ENCODE results near the gene JAK1. TPM values are rescaled to one million over a fixed set of nuclear protein-coding genes. Genes with fewer than 3 reads are reported as not detected.
A peak's percentile ranks its signal among the peaks of the same experiment; 100 is the strongest.
"Not testable (repeated sequence)": the region's sequence is repeated elsewhere in the genome, so short reads cannot be mapped to it uniquely, and the experiment has no call there.

JAK1 gene
- total and polyA plus RNA-seq, 9 donors = 49.2 to 69.5 (median 56.2) TPM

GRCh38 chr1:64838486-64838885 lies 127.9 kb downstream of the JAK1 start:
- no peak overlapping the region for H3K27ac ChIP-seq (ENCODE audit: low read length)
- H3K9me3 ChIP-seq (replicated peaks; ENCODE audit: control insufficient read depth, low read depth, low read length) = no peaks in the 10 kb centered on the region
- WGBS (ENCODE audit: insufficient coverage) = no CpG with 5 or more reads among the region's 7 CpGs
- H3K27me3 ChIP-seq (ENCODE audit: control insufficient read depth, insufficient read depth, low read length) = no peaks in the 10 kb centered on the region
- DNase-seq = no peak
- peaks cover 18% of the 10 kb centered on the region for H3K4me1 ChIP-seq (ENCODE audit: control insufficient read depth, insufficient read depth, low read length)
- H3K4me3 ChIP-seq (ENCODE audit: low read length) = no peak overlapping the region
- peaks cover 75% of the 10 kb centered on the region for H3K36me3 ChIP-seq (ENCODE audit: control insufficient read depth, insufficient read depth, low read length)

GRCh38 chr1:64836802-64837201 lies 129.5 kb downstream of the JAK1 start:
- peaks cover 72% of the 10 kb centered on the region for H3K36me3 ChIP-seq (ENCODE audit: control insufficient read depth, insufficient read depth, low read length)
- no peaks in the 10 kb centered on the region for H3K9me3 ChIP-seq (replicated peaks; ENCODE audit: control insufficient read depth, low read depth, low read length)
- 91% methylated on average over 6 of the region's 8 CpGs for WGBS (ENCODE audit: insufficient coverage)
- DNase-seq = no peak
- H3K4me3 ChIP-seq (ENCODE audit: low read length) = no peak overlapping the region
- H3K27ac ChIP-seq (ENCODE audit: low read length) = no peak overlapping the region
- no peaks in the 10 kb centered on the region for H3K27me3 ChIP-seq (ENCODE audit: control insufficient read depth, insufficient read depth, low read length)
- peaks cover 17% of the 10 kb centered on the region for H3K4me1 ChIP-seq (ENCODE audit: control insufficient read depth, insufficient read depth, low read length)

GRCh38 chr1:64834734-64835133 lies 131.6 kb downstream of the JAK1 start:
- Histone ChIP-seq H3K27me3 (ENCODE audit: control insufficient read depth, insufficient read depth, low read length) (no peaks in the 10 kb centered on the region), H3K4me3 (ENCODE audit: low read length) (no peak overlapping the region), H3K36me3 (ENCODE audit: control insufficient read depth, insufficient read depth, low read length) (peaks cover 52% of the 10 kb centered on the region)

DNA sequence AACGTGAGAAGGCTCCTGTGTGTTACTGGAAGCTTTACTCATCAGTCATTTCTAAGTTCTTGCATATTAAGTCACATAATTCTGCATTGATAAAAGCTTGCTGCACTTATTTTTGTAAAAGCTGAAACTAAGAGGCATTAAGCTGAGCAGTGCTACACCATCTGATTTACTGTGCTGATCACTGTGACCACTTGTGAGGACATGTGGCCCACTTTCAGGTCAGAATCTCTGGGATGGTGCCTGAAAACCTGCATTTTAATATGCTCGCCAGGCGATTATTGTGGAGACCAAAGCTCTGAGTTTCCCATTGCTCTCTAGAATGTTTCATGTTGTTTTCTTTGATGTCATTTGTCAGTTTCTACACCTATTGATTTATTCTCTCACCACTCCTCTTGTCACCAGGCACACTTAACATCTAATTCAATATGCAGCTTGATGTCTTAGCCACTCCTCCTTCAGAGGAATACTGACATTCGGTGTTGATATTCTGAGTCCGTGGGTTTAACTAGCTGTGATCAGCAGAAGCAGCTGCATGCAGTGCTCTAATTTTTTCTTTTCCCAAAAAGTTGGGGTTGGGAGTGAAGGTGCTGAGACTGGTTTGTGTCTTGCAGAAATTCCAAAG lies 136.2 kb downstream of the JAK1 start:
- Histone ChIP-seq H3K4me3 (ENCODE audit: low read length) (no peak overlapping the region), H3K27ac (ENCODE audit: low read length) (no peak overlapping the region), H3K36me3 (ENCODE audit: control insufficient read depth, insufficient read depth, low read length) (peaks cover 20% of the 10 kb centered on the region), H3K27me3 (ENCODE audit: control insufficient read depth, insufficient read depth, low read length) (no peaks in the 10 kb centered on the region), H3K9me3 (replicated peaks; ENCODE audit: control insufficient read depth, low read depth, low read length) (no peaks in the 10 kb centered on the region), H3K4me1 (ENCODE audit: control insufficient read depth, insufficient read depth, low read length) (no peaks in the 10 kb centered on the region)
- no peak for DNase-seq
- no CpG with 5 or more reads among the region's 5 CpGs for WGBS (ENCODE audit: insufficient coverage)

More at GRCh38 chr1:64834734-64835133, 131.6 kb downstream of the JAK1 start:
- DNase-seq = no peak
- H3K27ac ChIP-seq (ENCODE audit: low read length) = no peak overlapping the region
- no peaks in the 10 kb centered on the region for H3K9me3 ChIP-seq (replicated peaks; ENCODE audit: control insufficient read depth, low read depth, low read length)
- H3K4me1 ChIP-seq (ENCODE audit: control insufficient read depth, insufficient read depth, low read length) = peaks cover 8% of the 10 kb centered on the region

GRCh38 chr1:64829411-64830029 lies 136.8 kb downstream of the JAK1 start:
- Histone ChIP-seq H3K9me3 (replicated peaks; ENCODE audit: control insufficient read depth, low read depth, low read length) (no peaks in the 10 kb centered on the region), H3K36me3 (ENCODE audit: control insufficient read depth, insufficient read depth, low read length) (peaks cover 15% of the 10 kb centered on the region), H3K27ac (ENCODE audit: low read length) (no peak overlapping the region), H3K4me3 (ENCODE audit: low read length) (no peak overlapping the region), H3K27me3 (ENCODE audit: control insufficient read depth, insufficient read depth, low read length) (no peaks in the 10 kb centered on the region), H3K4me1 (ENCODE audit: control insufficient read depth, insufficient read depth, low read length) (no peaks in the 10 kb centered on the region)
- no peak for DNase-seq
- 65% methylated on average over 3 of the region's 8 CpGs for WGBS (ENCODE audit: insufficient coverage)

GRCh38 chr1:64828829-64829228 lies 137.5 kb downstream of the JAK1 start:
- H3K27me3 ChIP-seq (ENCODE audit: control insufficient read depth, insufficient read depth, low read length) = no peaks in the 10 kb centered on the region
- whole genome bisulfite sequencing (ENCODE audit: insufficient coverage) = no CpG with 5 or more reads among the region's 1 CpG
- peaks cover 3% of the 10 kb centered on the region for H3K4me1 ChIP-seq (ENCODE audit: control insufficient read depth, insufficient read depth, low read length)
- no peak overlapping the region for H3K27ac ChIP-seq (ENCODE audit: low read length)
- no peaks in the 10 kb centered on the region for H3K9me3 ChIP-seq (replicated peaks; ENCODE audit: control insufficient read depth, low read depth, low read length)
- DNase-seq = no peak
- peaks cover 12% of the 10 kb centered on the region for H3K36me3 ChIP-seq (ENCODE audit: control insufficient read depth, insufficient read depth, low read length)
- H3K4me3 ChIP-seq (ENCODE audit: low read length) = no peak overlapping the region

GRCh38 chr1:64826991-64827390 lies 139.4 kb downstream of the JAK1 start:
- Histone ChIP-seq H3K27me3 (ENCODE audit: control insufficient read depth, insufficient read depth, low read length) (no peaks in the 10 kb centered on the region), H3K4me3 (ENCODE audit: low read length) (no peak overlapping the region), H3K9me3 (replicated peaks; ENCODE audit: control insufficient read depth, low read depth, low read length) (no peaks in the 10 kb centered on the region), H3K4me1 (ENCODE audit: control insufficient read depth, insufficient read depth, low read length) (peaks cover 3% of the 10 kb centered on the region), H3K36me3 (ENCODE audit: control insufficient read depth, insufficient read depth, low read length) (no peaks in the 10 kb centered on the region), H3K27ac (ENCODE audit: low read length) (no peak overlapping the region)
- WGBS (ENCODE audit: insufficient coverage) = 72% methylated on average over 5 of the region's 5 CpGs
- no peak for DNase-seq

GRCh38 chr1:64823691-64824476 lies 142.5 kb downstream of the JAK1 start:
- H3K36me3 ChIP-seq (ENCODE audit: control insufficient read depth, insufficient read depth, low read length) = no peaks in the 10 kb centered on the region
- no peaks in the 10 kb centered on the region for H3K9me3 ChIP-seq (replicated peaks; ENCODE audit: control insufficient read depth, low read depth, low read length)
- H3K4me1 ChIP-seq (ENCODE audit: control insufficient read depth, insufficient read depth, low read length) = peaks cover 3% of the 10 kb centered on the region
- 61% methylated on average over 6 of the region's 11 CpGs for WGBS (ENCODE audit: insufficient coverage)
- DNase-seq = peak; percentile 92
- no peak overlapping the region for H3K4me3 ChIP-seq (ENCODE audit: low read length)
- no peaks in the 10 kb centered on the region for H3K27me3 ChIP-seq (ENCODE audit: control insufficient read depth, insufficient read depth, low read length)
- no peak overlapping the region for H3K27ac ChIP-seq (ENCODE audit: low read length)

GRCh38 chr1:64822621-64823020 lies 143.7 kb downstream of the JAK1 start:
- DNase-seq = no peak
- Histone ChIP-seq H3K27ac (ENCODE audit: low read length) (no peak overlapping the region), H3K36me3 (ENCODE audit: control insufficient read depth, insufficient read depth, low read length) (no peaks in the 10 kb centered on the region), H3K4me1 (ENCODE audit: control insufficient read depth, insufficient read depth, low read length) (peaks cover 3% of the 10 kb centered on the region), H3K9me3 (replicated peaks; ENCODE audit: control insufficient read depth, low read depth, low read length) (no peaks in the 10 kb centered on the region), H3K4me3 (ENCODE audit: low read length) (no peak overlapping the region), H3K27me3 (ENCODE audit: control insufficient read depth, insufficient read depth, low read length) (no peaks in the 10 kb centered on the region)
- no CpG with 5 or more reads among the region's 1 CpG for WGBS (ENCODE audit: insufficient coverage)

DNA sequence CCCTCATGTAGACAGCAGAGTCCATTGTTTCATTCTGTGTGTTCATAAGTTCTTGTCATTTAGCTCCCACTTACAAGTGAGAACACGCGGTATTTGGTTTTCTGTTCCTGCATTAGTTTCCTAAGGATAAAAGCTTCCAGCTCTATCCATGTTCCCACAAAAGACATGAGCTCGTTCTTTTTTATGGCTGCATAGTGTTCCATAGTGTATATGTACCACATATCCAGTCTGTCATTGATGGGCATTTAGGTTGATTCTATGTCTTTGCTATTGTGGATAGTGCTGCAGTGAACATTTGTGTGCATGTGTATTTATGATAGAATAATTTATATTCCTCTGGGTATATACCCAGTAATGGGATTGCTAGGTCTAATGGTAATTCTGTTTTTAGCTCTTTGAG lies 145.8 kb downstream of the JAK1 start:
- not testable (repeated sequence) for H3K9me3 ChIP-seq (replicated peaks; ENCODE audit: control insufficient read depth, low read depth, low read length); H3K27me3 ChIP-seq (ENCODE audit: control insufficient read depth, insufficient read depth, low read length); DNase-seq; H3K27ac ChIP-seq (ENCODE audit: low read length); H3K36me3 ChIP-seq (ENCODE audit: control insufficient read depth, insufficient read depth, low read length); H3K4me1 ChIP-seq (ENCODE audit: control insufficient read depth, insufficient read depth, low read length); H3K4me3 ChIP-seq (ENCODE audit: low read length)
- no CpG with 5 or more reads among the region's 3 CpGs for WGBS (ENCODE audit: insufficient coverage)
